Measurements from ENCODE around the gene SERGEF. TPM values are rescaled to one million over a fixed set of nuclear protein-coding genes. Genes with fewer than 3 reads are reported as not detected.

The SERGEF gene
- total and polyA plus RNA-seq, 10 of the 15 experiments (the other 5 are each of a cell fraction or from before 2014, with no cell fraction given) = 14.6 to 27.8 (median 22.4) TPM

- no peak for TF ChIP-seq CEBPZ (IDR thresholded peaks at IDR 0.05; ENCODE audit: low read depth, low read length)
- no peak for TF ChIP-seq ZNF274 (IDR thresholded peaks at IDR 0.05; ENCODE audit: insufficient read depth, insufficient read length)
- no peak for TF ChIP-seq RFX5 (IDR thresholded peaks at IDR 0.05; ENCODE audit: low read depth, low read length)
- TF ChIP-seq HCFC1 (IDR thresholded peaks at IDR 0.05; ENCODE audit: low read length) = no peak
- TF ChIP-seq KLF5 (IDR thresholded peaks at IDR 0.05; ENCODE audit: partially characterized antibody) = no peak
Observed at GRCh38 chr11:17746096-17746495, 266.8 kb downstream of the SERGEF start (continued).

GRCh38 chr11:17745023-17745772, 267.6 kb downstream of the SERGEF start:
- POLR2A ChIA-PET = no interaction called here
- Histone ChIP-seq H3K27ac (ENCODE audit: control insufficient read depth, insufficient read depth) (no peak overlapping the region), H3K4me3 (no peak overlapping the region), H4K20me1 (ENCODE audit: control insufficient read depth, insufficient read depth) (no peaks in the 10 kb centered on the region), H3K9ac (ENCODE audit: control insufficient read depth, insufficient read depth, low read length) (no peak overlapping the region), H3K36me3 (ENCODE audit: control insufficient read depth in 2 of 2, insufficient read depth in 2 of 2, low read length in 1 of 2) (no peaks in the 10 kb centered on the region), H3K9me3 (replicated peaks; ENCODE audit: control insufficient read depth, insufficient read depth, low read length) (no peaks in the 10 kb centered on the region), H2AFZ (ENCODE audit: control insufficient read depth, low read depth, low read length) (no peak overlapping the region), H3K4me1 (ENCODE audit: control insufficient read depth, insufficient read depth, low read length) (no peaks in the 10 kb centered on the region), H3K27me3 (replicated peaks in 1 of 2; ENCODE audit: control insufficient read depth in 2 of 2, insufficient read depth in 2 of 2, low read length in 1 of 2) (peaks cover 0 to 1% of the 10 kb centered on the region in 2 experiments; a peak in 2 of 4 replicates), H3K4me2 (ENCODE audit: control insufficient read depth, insufficient read depth) (no peak overlapping the region), H3K79me2 (ENCODE audit: control insufficient read depth, insufficient read depth, low read length) (no peaks in the 10 kb centered on the region)
- RAD21 ChIA-PET (ENCODE audit: unreplicated experiment) = no interaction called here
- SMC1A ChIA-PET (ENCODE audit: uncharacterized antibody, unreplicated experiment) = no interaction called here
- ATAC-seq (no peak), DNase-seq (ENCODE audit: low read depth, low spot score) (no peak), FAIRE-seq (no peak)
- no TSS peak for BruUV-seq (replicated peaks)
- in situ Hi-C loops (cut with MboI) = no loop called here
- CTCF ChIA-PET = interaction anchor here (2.9 kb wide), 1 partner anchor 14 kb away, joined by 13 read pairs; no protein-coding TSS in a partner anchor
- intact Hi-C loops (cut with micrococcal nuclease; ENCODE audit: unreplicated experiment) = no loop called here
- WGBS (ENCODE audit: insufficient coverage, insufficient replicate concordance, low lambda C conversion rate, missing lambda C conversion rate) = 35% methylated on average over 19 of the region's 20 CpGs
- TF ChIP-seq REST (IDR thresholded peaks at IDR 0.05; ENCODE audit: low read depth, low read length) (no peak), USF2 (IDR thresholded peaks at IDR 0.05; ENCODE audit: borderline replicate concordance, low read depth, low read length) (no peak), TCF12 (IDR thresholded peaks at IDR 0.05; ENCODE audit: low read depth, low read length) (no peak), MEF2B (IDR thresholded peaks at IDR 0.05; ENCODE audit: partially characterized antibody, poor library complexity, severe bottlenecking) (no peak), BCLAF1 (IDR thresholded peaks at IDR 0.05) (no peak), CREM (IDR thresholded peaks at IDR 0.05; ENCODE audit: low read depth) (no peak)
